Mesendoderm (in vitro differentiated cells): Measurements from ENCODE around the gene GREM2.

ENCODE experiments used
- DNase-seq: peaks from one replicate; pipeline ENCODE4 v3.0.0; 2013
- H2AK5ac ChIP-seq: 2 replicates; pipeline ENCODE4 v1.6.1; 2013; ENCODE audit warnings: low read length, inconsistent platforms
- H2BK120ac ChIP-seq: 2 replicates; pipeline ENCODE4 v1.6.1; 2013; ENCODE audit warnings: low read depth, mild to moderate bottlenecking, low read length, moderate library complexity, mixed read lengths
- H2BK15ac ChIP-seq: replicated peaks from 2 replicates; pipeline ENCODE4 v1.6.1; 2013; ENCODE audit warnings: low read depth, mild to moderate bottlenecking, moderate library complexity
- H2BK5ac ChIP-seq: 2 replicates; pipeline ENCODE4 v1.6.1; 2013; ENCODE audit warnings: low read length, inconsistent platforms
- H3K18ac ChIP-seq: 2 replicates; pipeline ENCODE4 v1.6.1; 2013; ENCODE audit warnings: mild to moderate bottlenecking, low read length, mixed read lengths
- H3K23ac ChIP-seq: one replicate; pipeline ENCODE4 v1.6.1; 2013; ENCODE audit warnings: low read length
- H3K27ac ChIP-seq: 2 replicates; pipeline ENCODE4 v1.5.1; 2013; ENCODE audit warnings: low read depth, mild to moderate bottlenecking, inconsistent platforms, low read length, moderate library complexity
- H3K27me3 ChIP-seq: 2 replicates; pipeline ENCODE4 v1.6.1; 2013; ENCODE audit warnings: low read length, control low read depth, mild to moderate bottlenecking, inconsistent platforms; ENCODE audit not compliant: insufficient read depth, poor library complexity
- H3K36me3 ChIP-seq: 2 replicates; pipeline ENCODE4 v1.6.1; 2013; ENCODE audit warnings: low read length, inconsistent platforms; ENCODE audit not compliant: control insufficient read depth, insufficient read depth
- H3K4ac ChIP-seq: one replicate; pipeline ENCODE4 v1.6.1; 2013; ENCODE audit warnings: low read depth, mild to moderate bottlenecking, low read length, moderate library complexity
- H3K4me1 ChIP-seq: 2 replicates; pipeline ENCODE4 v1.6.1; 2013; ENCODE audit warnings: low read depth, low read length, inconsistent platforms; ENCODE audit not compliant: control insufficient read depth
- H3K4me2 ChIP-seq: 2 replicates; pipeline ENCODE4 v1.6.1; 2013; ENCODE audit warnings: low read length
- H3K4me3 ChIP-seq: 2 replicates; pipeline ENCODE4 v1.5.1; 2013; ENCODE audit warnings: mild to moderate bottlenecking, low read length
- H3K56ac ChIP-seq: one replicate; pipeline ENCODE4 v1.6.1; 2013; ENCODE audit warnings: low read length
- H3K79me1 ChIP-seq: 2 replicates; pipeline ENCODE4 v1.6.1; 2013; ENCODE audit warnings: low read length, inconsistent platforms
- H3K79me2 ChIP-seq: 2 replicates; pipeline ENCODE4 v1.6.1; 2013; ENCODE audit warnings: mild to moderate bottlenecking, low read length; ENCODE audit not compliant: control insufficient read depth, insufficient read depth
- H3K9ac ChIP-seq: 2 replicates; pipeline ENCODE4 v1.6.1; 2013; ENCODE audit warnings: low read length, inconsistent platforms
- H4K5ac ChIP-seq: one replicate; pipeline ENCODE4 v1.6.1; 2013; ENCODE audit warnings: low read length
- H4K8ac ChIP-seq: one replicate; pipeline ENCODE4 v1.6.1; 2013; ENCODE audit warnings: low read depth, mild to moderate bottlenecking, control low read depth, low read length, moderate library complexity
- WGBS: extraction: QIAGEN DNeasy Blood & Tissue Kit; methylation state at CpG from one replicate; pipeline ENCODE4 v1.1.7; 2013; ENCODE audit warnings: low lambda C conversion rate, missing lambda C conversion rate; ENCODE audit not compliant: insufficient coverage; ENCODE audit errors: extremely low coverage; 5-methylcytosine and 5-hydroxymethylcytosine counted together

Gene GREM2

GRCh38 chr1:240539769-240540414 lies 72.1 kb downstream of the GREM2 start:
- no peak overlapping the region for H3K56ac ChIP-seq
- no peak for DNase-seq
- no CpG with 5 or more reads among the region's 3 CpGs for WGBS
- no peak overlapping the region for H3K4me3 ChIP-seq
- no peak overlapping the region for H3K23ac ChIP-seq
- H3K18ac ChIP-seq: no peak overlapping the region
- H3K4me2 ChIP-seq: no peak overlapping the region
- H2BK5ac ChIP-seq: no peak overlapping the region
- no peaks in the 10 kb centered on the region for H3K79me2 ChIP-seq
- no peaks in the 10 kb centered on the region for H3K27me3 ChIP-seq
- H3K4ac ChIP-seq: no peak overlapping the region
- no peak overlapping the region for H3K27ac ChIP-seq
- no peak overlapping the region for H4K8ac ChIP-seq
- H2AK5ac ChIP-seq: no peak overlapping the region
- no peaks in the 10 kb centered on the region for H3K36me3 ChIP-seq
- H3K79me1 ChIP-seq: no peaks in the 10 kb centered on the region
- H3K9ac ChIP-seq: no peak overlapping the region
- no peak overlapping the region for H2BK120ac ChIP-seq
- peaks cover 3% of the 10 kb centered on the region for H3K4me1 ChIP-seq
- no peak overlapping the region for H2BK15ac ChIP-seq
- no peak overlapping the region for H4K5ac ChIP-seq

- WGBS: no CpG with 5 or more reads among the region's 3 CpGs
- no peak overlapping the region for H3K4ac ChIP-seq
- no peak overlapping the region for H2AK5ac ChIP-seq
- H3K27me3 ChIP-seq: no peaks in the 10 kb centered on the region
- no peaks in the 10 kb centered on the region for H3K36me3 ChIP-seq
- H2BK5ac ChIP-seq: no peak overlapping the region
- no peak overlapping the region for H3K18ac ChIP-seq
- no peak overlapping the region for H4K5ac ChIP-seq
- no peak overlapping the region for H3K9ac ChIP-seq
- H3K79me1 ChIP-seq: no peaks in the 10 kb centered on the region
- H3K4me2 ChIP-seq: no peak overlapping the region
- no peak overlapping the region for H3K23ac ChIP-seq
- H3K4me1 ChIP-seq: peaks cover 3% of the 10 kb centered on the region
- H3K79me2 ChIP-seq: no peaks in the 10 kb centered on the region
- DNase-seq: no peak
- no peak overlapping the region for H3K27ac ChIP-seq
- H3K56ac ChIP-seq: no peak overlapping the region
- no peak overlapping the region for H2BK15ac ChIP-seq
- no peak overlapping the region for H3K4me3 ChIP-seq
- H2BK120ac ChIP-seq: no peak overlapping the region
- no peak overlapping the region for H4K8ac ChIP-seq
Observed at GRCh38 chr1:240538776-240539430, 73.1 kb downstream of the GREM2 start.

- Histone ChIP-seq H3K36me3 (no peaks in the 10 kb centered on the region), H3K9ac (no peak overlapping the region), H3K4me2 (no peak overlapping the region), H3K4ac (no peak overlapping the region), H3K27me3 (no peaks in the 10 kb centered on the region), H2BK120ac (no peak overlapping the region), H4K5ac (no peak overlapping the region), H3K56ac (no peak overlapping the region), H4K8ac (no peak overlapping the region), H3K4me3 (no peak overlapping the region), H3K23ac (no peak overlapping the region), H2BK5ac (no peak overlapping the region), H2AK5ac (no peak overlapping the region), H3K4me1 (no peaks in the 10 kb centered on the region), H3K18ac (no peak overlapping the region), H3K27ac (no peak overlapping the region), H2BK15ac (no peak overlapping the region), H3K79me1 (no peaks in the 10 kb centered on the region), H3K79me2 (no peaks in the 10 kb centered on the region)
- DNase-seq: no peak
- WGBS: no CpG with 5 or more reads among the region's 2 CpGs
Observed at GRCh38 chr1:240533154-240533780, 78.7 kb downstream of the GREM2 start.

- Histone ChIP-seq H3K18ac (no peak overlapping the region), H3K36me3 (no peaks in the 10 kb centered on the region), H3K27ac (no peak overlapping the region), H3K27me3 (no peaks in the 10 kb centered on the region), H3K9ac (no peak overlapping the region), H3K4me3 (no peak overlapping the region), H4K5ac (no peak overlapping the region), H3K4me2 (no peak overlapping the region), H3K4me1 (no peaks in the 10 kb centered on the region), H3K79me1 (no peaks in the 10 kb centered on the region), H3K79me2 (no peaks in the 10 kb centered on the region), H2BK120ac (no peak overlapping the region), H3K56ac (no peak overlapping the region), H2BK5ac (no peak overlapping the region), H3K23ac (no peak overlapping the region), H2BK15ac (no peak overlapping the region), H3K4ac (no peak overlapping the region), H2AK5ac (no peak overlapping the region), H4K8ac (no peak overlapping the region)
- no CpG with 5 or more reads among the region's 9 CpGs for WGBS
- DNase-seq: no peak
Observed at GRCh38 chr1:240528591-240528990, 83.4 kb downstream of the GREM2 start.

- no peak for DNase-seq
- Histone ChIP-seq H2BK120ac (no peak overlapping the region), H4K8ac (no peak overlapping the region), H3K56ac (no peak overlapping the region), H3K9ac (no peak overlapping the region), H3K4me1 (no peaks in the 10 kb centered on the region), H3K4ac (no peak overlapping the region), H3K36me3 (no peaks in the 10 kb centered on the region), H2BK15ac (no peak overlapping the region), H3K79me2 (no peaks in the 10 kb centered on the region), H3K4me3 (no peak overlapping the region), H4K5ac (no peak overlapping the region), H3K23ac (no peak overlapping the region), H3K27ac (no peak overlapping the region), H3K27me3 (no peaks in the 10 kb centered on the region), H3K18ac (no peak overlapping the region), H2AK5ac (no peak overlapping the region), H3K79me1 (no peaks in the 10 kb centered on the region), H2BK5ac (no peak overlapping the region), H3K4me2 (no peak overlapping the region)
- no CpG with 5 or more reads among the region's 1 CpG for WGBS
Observed at GRCh38 chr1:240527086-240527485, 84.9 kb downstream of the GREM2 start.
